ENCODE data around the gene LONP1. TPM values are rescaled to one million over a fixed set of nuclear protein-coding genes. Genes with fewer than 3 reads are reported as not detected.

Gene LONP1
- polyA plus RNA-seq, 2 of the 4 experiments (the other 2 are of a cell fraction) = 42.7 to 68.9 TPM

DNA sequence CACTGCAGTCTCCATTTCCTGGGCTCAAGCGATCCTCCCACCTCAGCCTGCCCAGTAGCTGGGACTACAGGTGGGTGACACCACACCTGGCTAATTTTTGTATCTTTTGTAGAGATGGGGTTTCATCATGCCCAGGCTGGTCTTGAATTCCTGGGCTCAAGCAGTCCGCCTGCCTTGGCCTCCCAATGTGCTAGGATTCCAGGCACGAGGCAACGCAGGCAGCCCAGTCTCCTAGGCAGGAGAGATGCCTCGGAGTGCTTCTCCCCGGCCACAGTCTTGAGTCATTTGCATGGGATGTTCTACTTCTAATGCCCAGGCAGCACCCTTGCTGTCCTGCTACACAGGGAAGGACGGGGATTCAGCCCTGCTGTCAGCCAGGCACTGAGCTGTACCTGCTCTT lies 48.3 kb downstream of the LONP1 start:
- H3K4me3 ChIP-seq = no peak overlapping the region
- DNase-seq (ENCODE audit: low read depth in 1 of 2, low spot score in 1 of 2) = no peak
- no peak overlapping the region for H3K27ac ChIP-seq
- no peak for ATAC-seq
- ChIA-PET CTCF (interaction anchor here (0.6 kb wide), 1 partner anchor 38 kb away, joined by 4 read pairs; no protein-coding TSS in a partner anchor), POLR2A (no interaction called here)
- no peak overlapping the region for H3K4me2 ChIP-seq
- no peak for FAIRE-seq
- WGBS (ENCODE audit: missing lambda C conversion rate) = 92% methylated on average over 7 of the region's 7 CpGs
- no peaks in the 10 kb centered on the region for H3K9me3 ChIP-seq
- no peak for TF ChIP-seq FOSB (CRISPR knock-in tag; IDR thresholded peaks at IDR 0.05)
- no peak for TF ChIP-seq TP53 (CRISPR knock-in tag; IDR thresholded peaks at IDR 0.05)
- TF ChIP-seq EHMT2 (IDR thresholded peaks at IDR 0.05; ENCODE audit: low read depth) = no peak
- TF ChIP-seq NPAS2 (CRISPR knock-in tag; IDR thresholded peaks at IDR 0.05; ENCODE audit: borderline replicate concordance) = no peak
- no peak for TF ChIP-seq CBX2 (IDR thresholded peaks at IDR 0.05; ENCODE audit: borderline replicate concordance, low read depth)
- H3K4me1 ChIP-seq = no peaks in the 10 kb centered on the region

- POLR2A ChIA-PET = no interaction called here
- TF ChIP-seq HOXB5 (CRISPR knock-in tag; IDR thresholded peaks at IDR 0.05) (no peak), NFE2L2 (conservative IDR thresholded peaks at IDR 0.05; ENCODE audit: low read length) (no peak), FOSL2 (IDR thresholded peaks at IDR 0.05) (no peak), FOSL2 (CRISPR knock-in tag; IDR thresholded peaks at IDR 0.05) (no peak), EHMT2 (IDR thresholded peaks at IDR 0.05; ENCODE audit: low read depth) (no peak), HOXA7 (CRISPR knock-in tag; IDR thresholded peaks at IDR 0.05) (no peak), FOSB (CRISPR knock-in tag; IDR thresholded peaks at IDR 0.05) (no peak), POLR2AphosphoS2 (conservative IDR thresholded peaks at IDR 0.05; ENCODE audit: low read length) (no peak), USF2 (IDR thresholded peaks at IDR 0.05) (no peak), HEYL (CRISPR knock-in tag; IDR thresholded peaks at IDR 0.05) (no peak), EHF (CRISPR knock-in tag; IDR thresholded peaks at IDR 0.05) (no peak), ZNF302 (CRISPR knock-in tag; IDR thresholded peaks at IDR 0.05) (no peak), CHD4 (IDR thresholded peaks at IDR 0.05; ENCODE audit: borderline replicate concordance) (no peak), TFCP2L1 (CRISPR knock-in tag; IDR thresholded peaks at IDR 0.05) (no peak), KDM5A (IDR thresholded peaks at IDR 0.05) (no peak), NPAS2 (CRISPR knock-in tag; IDR thresholded peaks at IDR 0.05; ENCODE audit: borderline replicate concordance) (no peak), NR3C1 (IDR thresholded peaks at IDR 0.05) (no peak), MAFK (IDR thresholded peaks at IDR 0.05; ENCODE audit: partially characterized antibody) (no peak)
- TF ChIP-seq, protein P1, sequence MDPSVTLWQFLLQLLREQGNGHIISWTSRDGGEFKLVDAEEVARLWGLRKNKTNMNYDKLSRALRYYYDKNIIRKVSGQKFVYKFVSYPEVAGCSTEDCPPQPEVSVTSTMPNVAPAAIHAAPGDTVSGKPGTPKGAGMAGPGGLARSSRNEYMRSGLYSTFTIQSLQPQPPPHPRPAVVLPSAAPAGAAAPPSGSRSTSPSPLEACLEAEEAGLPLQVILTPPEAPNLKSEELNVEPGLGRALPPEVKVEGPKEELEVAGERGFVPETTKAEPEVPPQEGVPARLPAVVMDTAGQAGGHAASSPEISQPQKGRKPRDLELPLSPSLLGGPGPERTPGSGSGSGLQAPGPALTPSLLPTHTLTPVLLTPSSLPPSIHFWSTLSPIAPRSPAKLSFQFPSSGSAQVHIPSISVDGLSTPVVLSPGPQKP (IDR thresholded peaks at IDR 0.05; ENCODE audit: low read depth, low read length) = no peak
- TF ChIP-seq, protein P2, sequence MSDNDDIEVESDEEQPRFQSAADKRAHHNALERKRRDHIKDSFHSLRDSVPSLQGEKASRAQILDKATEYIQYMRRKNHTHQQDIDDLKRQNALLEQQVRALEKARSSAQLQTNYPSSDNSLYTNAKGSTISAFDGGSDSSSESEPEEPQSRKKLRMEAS (IDR thresholded peaks at IDR 0.05) = no peak
- FAIRE-seq (no peak), ATAC-seq (no peak), DNase-seq (ENCODE audit: low read depth in 1 of 2, low spot score in 1 of 2) (no peak)
- Histone ChIP-seq H3K4me2 (no peak overlapping the region), H3K9me3 (no peaks in the 10 kb centered on the region), H3K27ac (no peak overlapping the region), H3K4me3 (no peak overlapping the region), H3K4me1 (peaks cover 14% of the 10 kb centered on the region)
- 88% methylated on average over 9 of the region's 11 CpGs for WGBS (ENCODE audit: missing lambda C conversion rate)
- CTCF ChIA-PET = interaction anchor here (1.1 kb wide), 1 partner anchor 14 kb away, joined by 3 read pairs; no protein-coding TSS in a partner anchor
Observed at GRCh38 chr19:5669212-5669611, 50.7 kb downstream of the LONP1 start.

DNA sequence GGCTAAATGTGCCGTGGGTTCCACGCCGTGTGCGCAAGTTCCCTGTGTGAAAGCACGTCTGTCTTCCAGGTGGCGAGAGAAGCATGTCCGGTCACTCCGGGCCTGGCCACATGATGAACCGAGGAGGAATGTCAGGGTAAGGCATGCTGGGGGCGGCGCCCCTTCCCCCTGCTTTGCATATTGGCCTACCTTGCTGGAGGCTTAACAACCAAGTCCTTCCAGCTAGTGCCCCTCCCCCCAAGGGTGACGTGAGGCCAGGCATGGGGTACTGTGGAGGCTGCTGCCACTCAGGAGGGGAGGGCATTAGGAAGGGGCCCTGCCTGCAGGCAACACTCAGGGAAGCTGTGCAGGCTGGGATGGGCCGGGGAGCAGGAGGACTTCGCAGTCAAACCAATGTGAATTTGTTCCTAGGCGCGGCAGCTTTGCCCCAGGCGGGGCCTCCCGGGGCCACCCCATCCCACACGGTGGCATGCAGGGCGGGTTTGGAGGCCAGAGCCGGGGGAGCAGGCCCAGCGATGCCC lies 52.1 kb downstream of the LONP1 start:
- Histone ChIP-seq H3K27ac (no peak overlapping the region), H3K4me3 (no peak overlapping the region), H3K9me3 (no peaks in the 10 kb centered on the region), H3K4me2 (no peak overlapping the region), H3K4me1 (peaks cover 14% of the 10 kb centered on the region)
- DNase-seq (ENCODE audit: low read depth in 1 of 2, low spot score in 1 of 2) = no peak
- 0 out of 6 replicates have a peak, but pooled peaks have one; percentile 11 to 19 for ATAC-seq
- TF ChIP-seq MAZ (IDR thresholded peaks at IDR 0.05; ENCODE audit: borderline replicate concordance, low read depth, low read length) (no peak), EHMT2 (IDR thresholded peaks at IDR 0.05; ENCODE audit: low read depth) (no peak), MAFK (IDR thresholded peaks at IDR 0.05; ENCODE audit: partially characterized antibody) (no peak), CEBPB (IDR thresholded peaks at IDR 0.05) (no peak)
- TF ChIP-seq, protein P3, sequence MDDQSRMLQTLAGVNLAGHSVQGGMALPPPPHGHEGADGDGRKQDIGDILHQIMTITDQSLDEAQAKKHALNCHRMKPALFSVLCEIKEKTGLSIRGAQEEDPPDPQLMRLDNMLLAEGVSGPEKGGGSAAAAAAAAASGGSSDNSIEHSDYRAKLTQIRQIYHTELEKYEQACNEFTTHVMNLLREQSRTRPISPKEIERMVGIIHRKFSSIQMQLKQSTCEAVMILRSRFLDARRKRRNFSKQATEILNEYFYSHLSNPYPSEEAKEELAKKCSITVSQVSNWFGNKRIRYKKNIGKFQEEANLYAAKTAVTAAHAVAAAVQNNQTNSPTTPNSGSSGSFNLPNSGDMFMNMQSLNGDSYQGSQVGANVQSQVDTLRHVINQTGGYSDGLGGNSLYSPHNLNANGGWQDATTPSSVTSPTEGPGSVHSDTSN (IDR thresholded peaks at IDR 0.05) = no peak
- POLR2A ChIA-PET = no interaction called here
- 91% methylated on average over 7 of the region's 22 CpGs for WGBS (ENCODE audit: missing lambda C conversion rate)
- CTCF ChIA-PET = no interaction called here
- no peak for FAIRE-seq

All from A549 (cell line).